IMR-90 (cell line): ENCODE data around the gene CTNNA1. TPM values are rescaled to one million over a fixed set of nuclear protein-coding genes. Genes with fewer than 3 reads are reported as not detected.

Source experiments
- ATAC-seq: fragments of 200-7000 bp; cut with Tn5 transposase; 2 replicates; pipeline ENCODE4 v1.9.1; 2020; ENCODE audit warnings: low read depth, mild to moderate bottlenecking, moderate library complexity
- BruUV-seq: library from RNA; stranded (reverse); fragments of 400-500 nt; replicated peaks from 2 replicates; lab custom pipeline; 2021; lab: Mats Ljungman, UMichigan
- CTCF ChIA-PET: fragments of 300-600 bp; formaldehyde crosslinking; extraction: SDS; loops from one replicate; lab custom pipeline; 2021; ENCODE audit warnings: antibody characterized with exemption; lab: Yijun Ruan, JAX
- POLR2A ChIA-PET: fragments of 300-600 bp; sonication (Branson Sonifier 250); formaldehyde crosslinking; loops from one replicate; lab custom pipeline; 2022; ENCODE audit warnings: antibody characterized with exemption; ENCODE audit not compliant: unreplicated experiment; lab: Charles Lee
- DNase-seq: peaks from one replicate; pipeline ENCODE4 v3.0.0; 2013
- H2AFZ ChIP-seq: replicated peaks from 2 replicates; pipeline ENCODE3; 2013; ENCODE audit warnings: low read length, mild to moderate bottlenecking; ENCODE audit not compliant: poor library complexity
- H2AK5ac ChIP-seq: 2 replicates; pipeline ENCODE4 v1.6.1; 2013; ENCODE audit warnings: low read depth, low read length, inconsistent platforms
- H2AK9ac ChIP-seq: replicated peaks from 2 replicates; pipeline ENCODE3; 2013; ENCODE audit warnings: mild to moderate bottlenecking, low read depth, low read length, moderate library complexity; ENCODE audit not compliant: poor library complexity
- H2BK120ac ChIP-seq: 2 replicates; pipeline ENCODE4 v1.6.1; 2013; ENCODE audit warnings: low read depth, low read length, inconsistent platforms
- H2BK15ac ChIP-seq: 3 replicates; pipeline ENCODE4 v1.6.1; 2013; ENCODE audit warnings: low read depth, low read length, inconsistent platforms
- H2BK20ac ChIP-seq: 2 replicates; pipeline ENCODE4 v1.6.1; 2013; ENCODE audit warnings: low read depth, mild to moderate bottlenecking, inconsistent platforms, low read length, moderate library complexity
- H2BK5ac ChIP-seq: 2 replicates; pipeline ENCODE4 v1.6.1; 2013; ENCODE audit warnings: mild to moderate bottlenecking, low read depth, low read length, inconsistent platforms; ENCODE audit not compliant: poor library complexity, severe bottlenecking
- H3K14ac ChIP-seq: replicated peaks from 2 replicates; pipeline ENCODE4 v1.6.1; 2013; ENCODE audit warnings: low read depth, low read length, inconsistent platforms
- H3K18ac ChIP-seq: 2 replicates; pipeline ENCODE4 v1.6.1; 2013; ENCODE audit warnings: low read depth, low read length, control low read depth
- H3K23ac ChIP-seq: 2 replicates; pipeline ENCODE4 v1.6.1; 2013; ENCODE audit warnings: low read depth, low read length, inconsistent platforms
- H3K27ac ChIP-seq: 2 replicates; pipeline ENCODE4 v1.5.1; 2013; ENCODE audit warnings: mild to moderate bottlenecking, control low read depth, low read length; ENCODE audit not compliant: insufficient read depth
- H3K27me3 ChIP-seq: 2 replicates; pipeline ENCODE4 v1.6.1; 2013; ENCODE audit warnings: low read length; ENCODE audit not compliant: control insufficient read depth, insufficient read depth
- H3K36me3 ChIP-seq: 2 replicates; pipeline ENCODE4 v1.6.1; 2013; ENCODE audit warnings: low read length, mixed read lengths; ENCODE audit not compliant: control insufficient read depth, insufficient read depth
- H3K4ac ChIP-seq: 2 replicates; pipeline ENCODE4 v1.6.1; 2013; ENCODE audit warnings: low read depth, low read length, inconsistent platforms
- H3K4me1 ChIP-seq: 2 replicates; pipeline ENCODE4 v1.6.1; 2013; ENCODE audit warnings: low read length, mixed read lengths; ENCODE audit not compliant: control insufficient read depth, insufficient read depth
- H3K4me2 ChIP-seq: 2 replicates; pipeline ENCODE4 v1.6.1; 2013; ENCODE audit warnings: low read depth, mild to moderate bottlenecking, control low read depth, low read length, moderate library complexity
- H3K4me3 ChIP-seq: 2 replicates; pipeline ENCODE4 v1.5.1; 2013; ENCODE audit warnings: low read depth, mild to moderate bottlenecking, control low read depth, low read length, moderate library complexity; ENCODE audit not compliant: insufficient read depth
- H3K56ac ChIP-seq: 2 replicates; pipeline ENCODE4 v1.6.1; 2013; ENCODE audit warnings: low read length, inconsistent platforms; ENCODE audit not compliant: insufficient read depth; ENCODE audit errors: extremely low read depth
- H3K79me1 ChIP-seq, 2 experiments: 2 replicates each; pipeline ENCODE4 v1.6.1; 2013; ENCODE audit warnings: low read length in 2 of 2, inconsistent platforms in 1 of 2, low read depth in 1 of 2
- H3K9ac ChIP-seq: 2 replicates; pipeline ENCODE4 v1.6.1; 2013; ENCODE audit warnings: low read depth, low read length, control low read depth
- H3K9me1 ChIP-seq: 2 replicates; pipeline ENCODE4 v1.6.1; 2013; ENCODE audit warnings: low read length, inconsistent platforms; ENCODE audit not compliant: insufficient read depth
- H3K9me3 ChIP-seq: 2 replicates; pipeline ENCODE4 v1.6.1; 2013; ENCODE audit warnings: low read length; ENCODE audit not compliant: control insufficient read depth, insufficient read depth
- H4K20me1 ChIP-seq: 2 replicates; pipeline ENCODE4 v1.6.1; 2013; ENCODE audit warnings: low read length, inconsistent platforms; ENCODE audit not compliant: insufficient read depth
- H4K5ac ChIP-seq: 2 replicates; pipeline ENCODE4 v1.6.1; 2013; ENCODE audit warnings: mild to moderate bottlenecking, low read depth, low read length, control low read depth
- H4K8ac ChIP-seq, 2 experiments: 2 replicates each; pipeline ENCODE4 v1.6.1; 2013; ENCODE audit warnings: low read depth in 2 of 2, low read length in 2 of 2, control low read depth in 1 of 2, inconsistent platforms in 1 of 2
- H4K91ac ChIP-seq: 2 replicates; pipeline ENCODE4 v1.6.1; 2013; ENCODE audit warnings: low read depth, low read length, inconsistent platforms; ENCODE audit not compliant: insufficient read depth
- ELK1 ChIP-seq: fragments of 150-350 bp; IDR thresholded peaks from 2 replicates; pipeline ENCODE4 v1.6.1; 2016; ENCODE audit warnings: low read depth, mild to moderate bottlenecking, low read length, moderate library complexity, borderline replicate concordance
- RAD21 ChIP-seq: IDR thresholded peaks from 2 replicates; pipeline ENCODE4 v1.6.1; 2012; ENCODE audit warnings: low read length, improper control_type of control experiment
- WGBS, 2 experiments: methylation state at CpG; one replicate each; pipeline versions ENCODE4 v1.1.5 to v1.1.7; 2013; ENCODE audit warnings: missing lambda C conversion rate in 2 of 2; ENCODE audit not compliant: insufficient read length in 1 of 2; ENCODE audit errors: extremely low coverage in 2 of 2; 5-methylcytosine and 5-hydroxymethylcytosine counted together
- dilution Hi-C: fragments of 300-500 bp; cut with HindIII; formaldehyde crosslinking; loops from one replicate; pipeline ENCODE4 v1.14.3; 2018; ENCODE audit warnings: low sequenced_read_pairs; ENCODE audit not compliant: unreplicated experiment
- in situ Hi-C: fragments of 300-500 bp; cut with MboI; formaldehyde crosslinking; loops from 3 replicates; pipeline ENCODE4 v1.14.3; 2019; ENCODE audit warnings: low sequenced_read_pairs, inconsistent platforms, mixed read lengths
- intact Hi-C: fragments of 100-400 bp; cut with micrococcal nuclease; formaldehyde crosslinking; loops from 2 replicates; pipeline ENCODE4 v1.10.0; 2022
- polyA plus RNA-seq, 3 experiments: library from polyadenylated mRNA; depleted of rRNA; stranded (reverse); fragments of >200 nt; gene quantifications; 2 replicates each; pipeline ENCODE4 v1.2.3, GENCODE V29; 2012; ENCODE audit warnings: low replicate concordance in 1 of 3
- total RNA-seq: library from RNA; depleted of rRNA; stranded (reverse); fragments of >200 nt; gene quantifications from 2 replicates; pipeline ENCODE4 v1.2.3, GENCODE V29; 2012

Gene CTNNA1
- total and polyA plus RNA-seq, 2 of the 4 experiments (the other 2 are of a cell fraction), result 220 to 471 TPM

- ChIA-PET POLR2A (no interaction called here), CTCF (interaction anchor here (0.6 kb wide), 1 partner anchor 148 kb away, joined by 3 read pairs; no protein-coding TSS in a partner anchor)
- Histone ChIP-seq H3K56ac (no peak overlapping the region), H3K9ac (no peak overlapping the region), H3K79me1 (peaks cover 0 to 6% of the 10 kb centered on the region in 2 experiments; a peak in 1 of 4 replicates), H3K36me3 (peaks cover 4% of the 10 kb centered on the region; the same call in 1 of the 2 replicates), H3K14ac (no peak overlapping the region), H2AK5ac (no peak overlapping the region), H4K91ac (no peak overlapping the region), H2AFZ (no peak overlapping the region), H3K4me3 (no peak overlapping the region), H3K4me2 (no peak overlapping the region), H3K4me1 (no peaks in the 10 kb centered on the region), H2BK120ac (no peak overlapping the region), H3K23ac (no peak overlapping the region), H2BK20ac (no peak overlapping the region), H3K9me3 (no peaks in the 10 kb centered on the region), H3K4ac (no peak overlapping the region), H3K18ac (no peak overlapping the region), H3K27me3 (no peaks in the 10 kb centered on the region), H2BK5ac (no peak overlapping the region), H3K27ac (no peak overlapping the region), H3K9me1 (peaks cover 6% of the 10 kb centered on the region; the same call in 1 of the 2 replicates), H2AK9ac (no peak overlapping the region), H4K20me1 (no peaks in the 10 kb centered on the region), H4K5ac (no peak overlapping the region), H4K8ac (no peak overlapping the region), H2BK15ac (no peak overlapping the region)
- intact Hi-C loops, result no loop called here
- in situ Hi-C loops, result no loop called here
- 100% methylated on average over 1 of the region's 2 CpGs; no CpG with 5 or more reads in 1 of the 2 experiments for WGBS, 2 experiments
- dilution Hi-C loops, result no loop called here
- no peak for ATAC-seq
- BruUV-seq, result no TSS peak
- no peak for DNase-seq
- TF ChIP-seq RAD21 (no peak), ELK1 (no peak)
These were observed 188.8 kb downstream of the CTNNA1 start for GRCh38 chr5:138942066-138942465.
